Testis (tissue), 3 donors: Measurements from ENCODE around the gene TAS1R1. TPM values are rescaled to one million over a fixed set of nuclear protein-coding genes. Genes with fewer than 3 reads are reported as not detected.
"Not testable (repeated sequence)": the region's sequence is repeated elsewhere in the genome, so short reads cannot be mapped to it uniquely, and the experiment has no call there.

Experiments used
- DNase-seq: peaks from one replicate; pipeline ENCODE4 v3.0.0-alpha.2; 2019
- H3K27ac ChIP-seq, 2 donors: fragments of 200-600 bp; sonication (generic); one replicate each; pipeline ENCODE4 v1.5.1; 2019
- H3K27me3 ChIP-seq: fragments of 200-600 bp; sonication (generic); one replicate; pipeline ENCODE4 v1.5.1; 2019
- H3K36me3 ChIP-seq: fragments of 200-600 bp; sonication (generic); one replicate; pipeline ENCODE4 v1.5.1; 2017; ENCODE audit warnings: low read depth; ENCODE audit errors: missing control alignments
- H3K4me1 ChIP-seq: fragments of 200-600 bp; sonication (generic); one replicate; pipeline ENCODE4 v1.5.1; 2019
- H3K4me3 ChIP-seq, 2 donors: fragments of 200-600 bp; sonication (generic); one replicate each; pipeline ENCODE4 v1.5.1; 2017 to 2019
- H3K9me3 ChIP-seq: fragments of 200-600 bp; sonication (generic); one replicate; pipeline ENCODE4 v1.5.1; 2017
- CTCF ChIP-seq, 3 experiments: fragments of 450-650 bp in 2 of 3; fragments of 200-600 bp in 1 of 3; sonication (generic) in 1 of 3; IDR thresholded peaks; one replicate each; pipeline ENCODE4 v1.5.1; 2016 to 2019; ENCODE audit warnings: antibody characterized with exemption in 3 of 3, mild to moderate bottlenecking in 2 of 3, moderate library complexity in 1 of 3
- POLR2A ChIP-seq: fragments of 450-650 bp; IDR thresholded peaks from one replicate; pipeline ENCODE4 v1.6.1; 2017; ENCODE audit warnings: antibody characterized with exemption, mild to moderate bottlenecking, moderate library complexity
- WGBS, 2 donors: methylation state at CpG; one replicate each; pipeline ENCODE4 v1.1.5; 2018; 5-methylcytosine and 5-hydroxymethylcytosine counted together
- intact Hi-C: fragments of 100-400 bp; cut with DNase I; formaldehyde crosslinking; loops from one replicate; pipeline ENCODE4 v1.15.1; 2023; ENCODE audit warnings: low total_unique reads
- polyA plus RNA-seq: library from polyadenylated mRNA; stranded (reverse); fragments of 350-450 nt; fragmentation: Illumina TruSeq; extraction: RNeasy Lipid Tissue Mini Kit (QIAGEN cat#74804); gene quantifications from one replicate; pipeline ENCODE4 v1.2.3, GENCODE V29; 2014; ENCODE audit warnings: low read depth, low replicate concordance; ENCODE audit not compliant: insufficient read depth
- total RNA-seq, 2 donors: library from RNA; depleted of rRNA; stranded (reverse); fragments of >200 nt; gene quantifications; one replicate each; pipeline ENCODE4 v1.2.3, GENCODE V29; 2016

The TAS1R1 gene
- total and polyA plus RNA-seq, 3 donors from 2014 or later: 5.1 to 5.6 (median 5.3) TPM

- H3K4me1 ChIP-seq: peaks cover 19% of the 10 kb centered on the region
- H3K9me3 ChIP-seq: no peaks in the 10 kb centered on the region
- no peak for TF ChIP-seq POLR2A
- no peak for TF ChIP-seq CTCF (IDR thresholded peaks at IDR 0.05)
- no peak for DNase-seq
- 90% methylated on average over 1 of the region's 1 CpG; no CpG with 5 or more reads in 1 of the 2 donors for WGBS, 2 donors
- H3K4me3 ChIP-seq: no peak overlapping the region
- H3K27ac ChIP-seq: no peak overlapping the region
- H3K36me3 ChIP-seq: no peaks in the 10 kb centered on the region
- no peaks in the 10 kb centered on the region for H3K27me3 ChIP-seq
- intact Hi-C loops: no loop called here
Observed at GRCh38 chr1:6557597-6557996, 2.5 kb downstream of the TAS1R1 start.

GRCh38 chr1:6559161-6559560 is 4.1 kb downstream of the TAS1R1 start:
- H3K36me3 ChIP-seq, H3K27ac ChIP-seq, H3K4me1 ChIP-seq, H3K9me3 ChIP-seq, intact Hi-C loops, H3K4me3 ChIP-seq, DNase-seq, H3K27me3 ChIP-seq: not testable (repeated sequence)
- WGBS, 2 donors: 94 to 95% methylated on average over 10 to 11 of the region's 11 CpGs

DNA sequence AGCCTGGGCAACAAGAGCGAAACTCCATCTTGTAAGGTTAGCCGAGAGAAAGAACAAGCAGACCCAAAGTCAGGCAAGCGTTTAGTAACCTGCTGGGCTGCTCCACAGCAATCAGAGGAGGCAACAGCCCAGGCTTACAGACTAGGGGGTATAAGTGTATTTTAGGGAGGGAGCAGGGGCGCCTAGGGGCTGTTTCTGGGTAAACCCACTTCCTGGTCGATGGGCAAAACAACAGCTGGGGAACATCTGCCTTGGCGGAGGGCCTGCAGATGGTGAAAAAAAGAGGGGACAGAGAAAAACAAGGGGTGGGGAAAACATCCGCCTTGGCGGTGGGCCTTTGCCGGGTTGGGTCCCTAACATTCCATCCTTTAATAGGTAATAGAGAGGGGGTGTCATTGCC is 5.2 kb downstream of the TAS1R1 start:
- 71 to 80% methylated on average over 9 of the region's 9 CpGs for WGBS, 2 donors
- Histone ChIP-seq H3K4me3 (no peak overlapping the region), H3K27me3 (no peaks in the 10 kb centered on the region), H3K27ac (no peak overlapping the region), H3K9me3 (no peaks in the 10 kb centered on the region), H3K4me1 (peaks cover 3% of the 10 kb centered on the region), H3K36me3 (no peaks in the 10 kb centered on the region)
- no peak for DNase-seq
- intact Hi-C loops: no loop called here
- TF ChIP-seq CTCF (IDR thresholded peaks at IDR 0.05): no peak

DNA sequence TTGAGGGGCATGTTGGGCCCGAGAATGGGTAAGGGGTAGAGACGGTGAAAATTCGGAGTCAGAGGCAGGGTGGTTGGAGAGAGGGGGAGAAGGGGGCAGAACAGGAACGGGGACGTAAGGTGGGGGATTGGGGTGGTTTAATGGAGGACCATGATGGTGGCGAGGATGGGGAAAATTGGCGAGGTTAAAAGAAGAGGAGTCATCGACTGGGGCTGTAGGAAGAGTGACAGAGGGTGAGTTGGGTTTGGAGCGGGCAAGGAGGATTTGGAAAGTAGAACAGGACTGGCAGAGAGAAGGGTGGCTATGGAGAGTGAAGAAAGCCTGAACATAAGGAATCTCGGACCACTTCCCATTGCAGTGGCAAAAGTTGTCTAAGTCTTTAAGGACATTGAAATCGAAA is 13.9 kb downstream of the TAS1R1 start:
- Histone ChIP-seq H3K4me1 (peaks cover 4% of the 10 kb centered on the region), H3K9me3 (no peaks in the 10 kb centered on the region), H3K4me3 (no peak overlapping the region), H3K36me3 (no peaks in the 10 kb centered on the region), H3K27me3 (no peaks in the 10 kb centered on the region), H3K27ac (no peak overlapping the region)
- WGBS, 2 donors: 93 to 97% methylated on average over 11 of the region's 11 CpGs
- intact Hi-C loops: no loop called here
- no peak for DNase-seq
- TF ChIP-seq POLR2A (no peak), CTCF (IDR thresholded peaks at IDR 0.05) (no peak)

DNA sequence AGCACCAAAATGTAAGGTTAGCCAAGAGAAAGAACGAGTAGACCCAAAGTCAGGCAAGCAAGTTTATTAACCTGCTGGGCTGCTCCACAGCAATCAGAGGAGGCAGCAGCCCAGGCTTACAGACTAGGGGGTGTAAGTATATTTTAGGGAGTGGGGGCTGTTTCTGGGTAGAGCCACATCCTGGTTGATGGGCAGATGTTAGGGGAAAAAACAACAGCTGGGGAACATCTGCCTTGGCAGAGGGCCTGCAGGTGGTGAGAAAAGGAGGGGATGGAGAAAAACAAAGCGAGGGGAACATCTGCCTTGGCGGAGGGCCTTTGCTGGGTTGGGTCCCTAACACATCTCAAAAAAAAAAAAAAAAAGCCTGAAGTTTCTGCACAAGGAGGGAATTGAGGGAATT is 15.0 kb downstream of the TAS1R1 start:
- H3K4me1 ChIP-seq: peaks cover 4% of the 10 kb centered on the region
- H3K27me3 ChIP-seq: no peaks in the 10 kb centered on the region
- no peaks in the 10 kb centered on the region for H3K36me3 ChIP-seq
- 76 to 78% methylated on average over 3 of the region's 3 CpGs for WGBS, 2 donors
- intact Hi-C loops: no loop called here
- TF ChIP-seq CTCF (IDR thresholded peaks at IDR 0.05): no peak
- TF ChIP-seq POLR2A: no peak
- no peaks in the 10 kb centered on the region for H3K9me3 ChIP-seq
- no peak for DNase-seq
- no peak overlapping the region for H3K4me3 ChIP-seq
- H3K27ac ChIP-seq: no peak overlapping the region
